GOT3 (cell line): Measurements from ENCODE around the gene ILK.

Experiments used
- DNase-seq: peaks from one replicate; lab custom pipeline; 2025; ENCODE audit warnings: mixed read lengths; lab: John Stamatoyannopoulos, UW

Gene ILK

DNA sequence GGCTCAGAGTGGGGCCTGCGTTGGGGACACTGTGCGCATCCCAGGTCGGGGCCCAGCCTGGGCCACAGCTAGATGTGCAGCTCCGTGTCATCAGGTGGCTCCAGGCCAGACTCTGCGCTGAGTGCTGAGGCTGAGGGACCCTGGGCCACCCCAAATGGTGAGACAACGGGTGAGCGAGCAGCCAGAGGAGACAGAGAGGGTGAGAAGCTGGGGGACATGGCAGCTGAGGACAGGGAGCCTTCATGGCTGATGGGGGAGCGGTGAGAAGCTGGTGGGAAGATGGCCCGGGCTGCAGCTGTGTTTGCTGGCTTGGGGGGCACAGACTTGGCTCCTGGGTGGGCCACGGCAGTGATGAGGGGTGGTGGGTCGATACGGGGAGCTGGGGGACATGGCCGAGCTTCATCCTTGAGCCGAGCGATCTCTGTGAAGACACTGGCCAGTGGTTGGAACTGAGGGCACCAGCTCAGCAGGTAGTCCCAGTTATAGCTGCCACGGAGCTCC lies 18.2 kb downstream of the ILK start:
- DNase-seq = no peak

GRCh38 chr11:6622261-6623171 lies 18.9 kb downstream of the ILK start:
- DNase-seq = no peak

- DNase-seq = no peak
These were observed 20.1 kb downstream of the ILK start for GRCh38 chr11:6623391-6624363.

- no peak for DNase-seq
These were observed 21.7 kb downstream of the ILK start for GRCh38 chr11:6625156-6625831.

DNA sequence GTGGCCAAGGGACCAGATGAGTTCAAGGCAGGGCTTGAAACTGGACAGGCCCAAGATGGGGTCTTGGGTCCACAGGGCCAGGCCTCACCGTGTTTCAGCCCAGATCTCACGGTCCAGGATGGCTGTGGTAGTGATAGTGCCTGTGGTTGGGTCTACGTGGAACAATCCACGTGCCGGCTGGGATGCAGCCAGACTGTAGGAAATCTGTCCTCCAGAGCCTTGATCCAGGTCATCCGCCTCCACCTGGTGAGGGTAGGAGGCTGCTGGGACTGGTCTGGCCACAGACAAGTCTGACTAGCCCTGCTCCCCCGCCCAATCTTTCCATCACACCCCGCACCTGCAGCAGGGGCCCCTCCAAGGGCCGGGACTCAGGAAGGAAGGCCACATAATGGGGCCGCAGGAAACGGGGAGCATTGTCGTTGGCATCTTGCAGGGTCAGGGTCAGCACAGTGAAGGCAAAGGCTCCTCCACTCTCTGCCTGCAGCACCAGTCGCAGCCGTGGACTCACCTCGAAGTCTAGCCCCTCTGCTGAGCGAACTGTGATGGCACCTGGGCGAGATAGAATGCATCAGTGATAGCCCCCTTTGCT lies 22.4 kb downstream of the ILK start:
- DNase-seq = no peak

- DNase-seq = no peak
These were observed 23.6 kb downstream of the ILK start for GRCh38 chr11:6626971-6627761.

DNA sequence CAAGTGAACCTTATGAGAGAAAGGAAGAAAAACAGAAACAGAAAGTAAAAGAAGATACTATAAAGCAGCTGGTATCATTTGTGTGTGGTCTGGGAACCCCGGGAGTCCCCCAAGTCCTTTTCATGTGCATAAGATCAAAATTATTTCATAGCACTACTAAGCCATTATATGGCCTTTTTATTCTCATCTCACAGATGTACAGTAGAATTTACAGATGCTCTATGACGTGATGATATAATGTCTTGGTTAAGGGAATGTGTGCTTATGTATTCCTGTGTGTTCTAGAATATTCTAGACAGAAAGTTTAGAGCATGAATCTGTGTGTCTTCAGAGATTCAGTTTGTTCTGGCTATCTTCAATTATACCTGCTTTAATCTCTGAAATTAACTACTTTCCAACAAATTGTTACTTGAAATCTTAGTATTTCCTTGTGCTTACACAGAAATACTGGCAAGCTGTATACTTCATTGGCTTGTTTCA lies 24.2 kb downstream of the ILK start:
- DNase-seq = no peak

DNA sequence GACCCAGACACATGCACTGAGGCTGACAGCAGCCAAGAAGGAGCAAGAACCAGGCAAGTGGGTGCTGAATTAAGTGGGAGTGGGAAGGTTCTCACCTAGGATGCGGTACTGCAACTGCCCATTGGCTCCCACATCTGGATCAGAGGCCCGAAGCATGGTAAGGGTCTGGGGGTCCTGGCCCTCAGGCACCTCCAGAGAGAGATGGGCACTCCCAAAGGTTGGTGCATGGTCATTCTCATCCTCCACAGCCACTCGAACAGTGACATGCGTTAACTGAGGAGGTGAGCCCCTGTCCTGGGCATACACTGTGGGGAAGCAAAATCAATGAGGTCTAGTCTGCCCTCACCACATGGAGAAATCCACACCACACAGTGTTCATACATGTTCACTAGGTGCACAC lies 25.0 kb downstream of the ILK start:
- no peak for DNase-seq

DNA sequence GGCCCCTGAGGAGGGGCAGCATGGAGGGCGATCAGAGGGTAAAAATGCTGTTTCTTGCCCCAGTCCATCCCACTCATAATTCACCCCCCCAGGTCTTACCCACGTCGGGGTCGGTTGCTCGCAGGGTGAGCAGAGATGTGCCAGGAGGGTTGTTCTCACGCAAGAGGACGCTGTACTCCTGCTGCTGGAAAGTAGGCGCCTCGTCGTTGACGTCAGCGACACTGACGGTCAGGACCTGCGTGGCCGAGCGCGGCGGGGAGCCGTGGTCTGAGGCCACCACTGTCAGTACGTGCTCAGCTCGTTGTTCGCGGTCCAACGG lies 26.0 kb downstream of the ILK start:
- DNase-seq = no peak

DNA sequence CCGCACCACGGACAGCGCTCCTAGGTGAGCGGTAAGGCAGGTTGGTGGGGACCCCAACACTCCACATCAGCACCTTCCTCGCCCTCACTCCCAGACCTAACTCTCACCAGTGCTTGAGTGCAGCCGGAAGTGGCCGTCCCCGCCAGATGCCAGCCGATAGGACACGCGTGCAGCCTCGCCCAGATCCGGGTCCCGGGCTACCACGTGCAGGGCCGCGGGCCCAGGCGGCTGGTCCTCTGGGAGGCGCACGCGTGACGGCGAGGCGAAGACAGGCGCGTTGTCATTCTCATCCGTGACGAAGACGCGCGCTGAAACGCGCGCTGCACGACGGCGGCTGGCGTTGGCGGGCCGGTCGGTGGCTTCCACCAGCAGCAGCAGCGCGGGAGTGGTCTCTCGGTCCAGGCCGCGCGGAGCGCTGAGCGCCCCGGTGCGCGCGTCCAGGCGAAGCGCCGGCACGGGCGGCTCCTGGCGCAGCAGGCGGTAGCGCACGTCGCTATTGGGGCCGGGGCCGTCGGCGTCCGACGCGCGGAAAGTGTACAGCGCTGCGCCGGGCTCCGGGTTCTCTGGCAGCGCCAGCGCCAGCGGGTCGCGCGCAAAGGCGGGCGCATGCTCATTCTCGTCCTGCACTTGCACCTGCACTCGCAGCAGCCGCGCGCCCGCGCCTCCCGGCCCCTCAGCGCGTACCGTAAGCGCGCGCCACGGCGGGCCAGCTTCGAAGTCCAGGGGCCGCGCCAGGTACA lies 26.5 kb downstream of the ILK start:
- DNase-seq = no peak

GRCh38 chr11:6630632-6631291 lies 27.2 kb downstream of the ILK start:
- no peak for DNase-seq

DNA sequence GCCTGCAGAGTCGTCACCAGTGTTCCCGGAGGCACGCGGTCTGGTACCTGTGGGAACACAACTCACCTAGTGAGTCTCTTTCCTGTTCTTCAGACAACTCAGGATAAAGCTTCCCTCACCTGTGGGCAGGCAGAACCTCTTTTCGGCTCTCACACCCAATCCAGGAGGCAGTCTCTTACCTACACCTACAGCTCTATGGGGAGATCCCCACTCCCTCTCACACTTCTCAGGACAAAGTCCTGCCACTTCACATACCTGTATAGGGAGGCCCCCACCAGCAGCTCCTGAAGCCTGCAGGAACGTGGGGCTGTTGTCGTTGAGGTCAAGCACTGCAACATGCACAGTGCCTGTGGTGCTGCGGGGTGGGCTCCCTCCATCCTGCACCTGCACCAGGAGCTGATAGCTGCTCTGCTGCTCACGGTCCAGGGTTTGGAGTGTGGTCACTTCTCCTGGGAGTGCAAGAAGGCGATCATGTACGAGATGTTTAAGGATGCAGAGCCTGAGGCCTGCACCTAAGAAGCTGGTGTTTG lies 27.9 kb downstream of the ILK start:
- DNase-seq = no peak

DNA sequence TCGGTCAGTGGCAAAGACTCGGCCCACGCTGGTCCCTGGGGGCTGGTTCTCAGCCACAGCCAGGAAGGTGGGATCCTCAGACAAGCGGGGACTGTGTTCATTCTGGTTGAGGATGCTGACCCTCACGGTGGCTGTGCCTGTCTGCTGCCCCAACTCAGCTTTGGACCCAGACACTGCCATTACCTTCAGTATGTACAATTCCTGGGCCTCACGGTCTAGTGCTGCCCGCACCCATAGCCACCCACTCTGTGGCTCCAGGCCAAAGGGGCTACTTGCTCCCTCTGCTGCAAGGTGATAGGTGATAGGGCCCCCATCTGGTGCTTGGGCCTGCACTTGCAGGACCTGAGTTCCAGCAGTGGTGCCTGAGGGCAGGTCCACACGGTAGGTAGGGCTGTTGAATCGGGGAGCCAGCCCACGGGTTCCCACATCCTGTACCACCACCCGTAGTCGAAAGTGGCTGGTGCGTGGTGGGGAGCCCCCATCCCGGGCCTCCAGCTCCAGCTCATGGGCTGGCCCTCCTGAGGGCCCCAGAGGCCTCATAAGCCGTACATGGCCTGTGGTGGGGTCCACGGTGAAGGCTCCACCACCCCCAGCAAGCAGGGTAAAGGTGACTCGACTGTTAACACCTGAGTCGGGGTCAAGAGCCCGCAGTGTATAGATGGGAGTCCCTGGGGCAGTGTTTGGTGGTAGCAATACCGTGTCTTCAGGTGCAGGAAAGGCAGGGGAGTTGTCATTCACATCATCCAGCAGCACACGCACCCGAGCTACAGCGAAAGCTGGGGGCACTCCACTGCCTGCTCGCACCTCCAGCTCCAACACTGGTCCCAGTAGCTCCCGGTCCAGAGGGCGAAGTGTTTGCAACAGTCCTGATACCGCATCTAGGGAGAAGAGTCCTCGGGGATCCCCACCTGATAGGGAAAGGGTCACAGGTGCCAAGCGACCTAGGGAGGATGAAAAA lies 28.8 kb downstream of the ILK start:
- no peak for DNase-seq

DNA sequence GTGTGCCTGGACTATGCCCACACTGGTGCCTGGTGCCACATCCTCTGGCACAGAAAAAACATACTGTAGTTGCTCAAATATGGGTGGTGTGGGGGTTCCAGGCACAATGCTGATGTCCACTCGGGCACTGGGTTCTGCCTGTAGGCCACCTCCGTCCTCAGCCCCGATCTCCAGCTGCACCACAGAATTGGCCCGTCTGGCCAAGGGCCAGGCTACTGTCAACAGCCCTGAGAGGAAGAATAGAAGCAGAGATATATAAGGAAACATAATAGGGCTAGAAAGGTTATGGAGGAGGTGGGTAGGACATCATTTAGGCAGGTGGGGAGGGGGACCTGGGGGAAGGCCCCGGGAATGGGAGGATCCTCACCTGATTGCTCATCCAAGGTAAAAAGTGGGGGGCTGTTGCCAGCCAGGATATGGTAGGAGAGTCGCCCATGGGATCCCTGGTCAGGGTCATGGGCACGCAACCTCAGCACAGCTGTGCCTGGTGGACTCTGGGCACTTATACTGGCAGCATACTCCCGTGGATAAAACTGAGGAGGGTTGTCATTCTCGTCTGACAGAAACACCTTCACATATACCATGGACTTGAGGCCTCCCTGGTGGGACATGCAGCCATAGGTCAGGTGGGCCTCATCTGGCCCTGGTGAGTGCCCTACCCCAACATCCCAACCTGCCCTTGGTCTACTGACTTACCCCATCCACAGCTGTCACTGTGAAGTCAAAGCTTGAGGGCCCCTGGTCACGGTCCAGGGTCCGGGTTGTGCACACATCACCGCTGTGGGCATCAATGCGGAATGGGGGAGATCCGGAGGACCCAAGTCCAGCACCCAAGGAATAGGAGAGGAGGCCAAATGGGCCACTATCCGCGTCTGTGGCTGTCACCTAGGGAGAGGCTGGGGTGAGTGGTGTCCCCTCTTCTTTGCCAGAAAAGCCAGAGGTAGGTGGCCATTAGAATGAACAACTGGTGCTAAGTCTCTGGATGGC lies 30.1 kb downstream of the ILK start:
- no peak for DNase-seq

DNA sequence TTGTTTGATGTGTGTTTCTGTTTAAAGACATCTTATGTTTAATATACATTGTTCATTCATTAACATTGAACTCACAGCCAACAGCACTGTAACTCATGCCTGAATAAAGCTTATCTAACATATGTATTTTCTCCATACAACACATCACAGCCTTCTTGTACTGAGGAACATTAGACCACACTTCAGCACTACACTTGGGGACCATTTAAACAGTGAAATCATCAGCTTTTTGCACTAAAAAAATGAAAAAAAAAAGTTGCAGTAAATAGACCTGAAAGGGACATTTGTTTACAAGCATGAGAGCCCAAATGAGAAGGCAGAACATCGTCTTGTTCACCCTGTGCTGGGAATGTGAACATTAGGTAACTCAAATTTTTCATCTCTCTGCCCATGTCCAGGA lies 31.0 kb downstream of the ILK start:
- no peak for DNase-seq

DNA sequence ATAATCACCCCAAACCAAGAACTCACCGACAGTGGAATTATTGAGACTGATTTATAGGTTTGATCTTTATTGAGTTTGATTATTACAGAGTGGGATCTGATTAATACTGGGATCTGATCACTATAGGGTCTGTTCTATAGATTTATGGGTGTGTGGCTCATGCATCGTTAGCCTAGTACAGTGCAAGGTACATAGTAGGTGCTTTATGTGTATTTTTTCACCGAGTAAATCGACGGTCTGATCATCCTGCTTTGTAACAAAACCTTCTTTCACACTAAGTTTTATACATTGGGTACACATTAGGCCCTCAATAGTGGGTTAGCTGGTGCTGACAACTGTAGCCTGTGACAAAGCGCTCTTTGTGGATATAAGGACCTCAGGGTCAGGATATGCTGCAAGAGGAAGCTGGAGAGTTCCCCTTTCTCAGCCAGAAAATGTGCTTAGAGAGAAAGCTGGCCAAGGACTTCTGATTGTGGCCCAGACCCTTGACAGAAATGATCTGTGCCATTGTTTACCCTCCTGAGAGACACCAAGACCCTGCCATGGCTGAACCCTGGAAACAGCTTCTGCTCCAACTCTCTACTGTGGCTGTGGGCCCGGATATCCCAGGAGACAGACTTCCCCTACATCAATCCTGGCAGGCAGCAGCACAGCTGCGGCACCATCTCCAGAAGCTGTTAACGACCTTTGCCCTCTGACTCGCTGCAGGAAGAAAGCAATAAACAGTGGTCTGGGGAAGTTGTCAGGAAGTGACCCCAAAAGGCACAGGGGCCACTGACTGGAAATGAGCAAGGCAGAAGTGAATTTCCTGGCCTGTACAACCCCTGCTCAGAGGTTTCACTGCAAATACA lies 31.7 kb downstream of the ILK start:
- no peak for DNase-seq
